ENCODE data around the gene SNX21.
"Not testable (repeated sequence)": the region's sequence is repeated elsewhere in the genome, so short reads cannot be mapped to it uniquely, and the experiment has no call there.

Gene SNX21

DNA sequence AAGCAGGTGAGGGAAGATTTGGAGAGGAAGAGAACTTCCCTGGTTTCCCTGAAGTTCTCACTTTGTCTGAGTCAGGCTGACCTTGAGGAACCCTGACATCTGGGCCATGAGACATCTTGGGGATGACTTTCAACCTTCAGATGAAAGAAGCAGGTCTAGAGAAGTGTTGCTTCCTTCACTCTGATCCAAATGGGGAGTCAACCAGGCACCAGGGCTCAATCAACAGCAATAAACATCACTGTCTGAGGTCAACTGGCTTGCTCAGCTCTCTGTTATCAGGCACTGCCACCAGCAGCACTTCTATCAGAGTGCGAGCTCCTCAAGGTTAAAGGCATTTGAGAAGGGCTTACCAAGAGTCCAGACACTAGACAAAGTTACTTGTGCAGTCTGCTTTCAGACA, 17.3 kb downstream of the SNX21 start:
- DNase-seq (ENCODE audit: low read depth): no peak

DNA sequence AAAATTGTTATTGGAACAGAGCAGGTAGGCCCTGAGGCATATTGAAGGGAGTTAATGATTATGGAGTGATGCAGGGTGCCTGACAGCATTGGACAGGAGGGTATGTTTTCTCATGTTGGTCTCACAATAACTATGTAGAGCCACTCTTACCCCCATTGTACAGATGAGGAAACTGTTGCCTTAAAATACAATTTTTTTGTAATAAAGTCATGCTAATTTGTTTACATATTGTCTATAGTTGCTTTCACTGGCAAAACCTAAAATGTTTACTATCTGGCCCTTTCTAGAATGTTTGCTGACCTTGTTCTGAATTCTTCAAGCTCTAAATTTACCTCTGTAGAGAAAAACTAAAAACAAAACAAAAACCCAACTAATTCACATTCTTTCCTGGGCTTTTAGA, 17.9 kb downstream of the SNX21 start:
- no peak for DNase-seq (ENCODE audit: low read depth)

- no peak for DNase-seq (ENCODE audit: low read depth)
Observed at GRCh38 chr20:45852326-45852725, 18.7 kb downstream of the SNX21 start.

- DNase-seq (ENCODE audit: low read depth): no peak
Observed at GRCh38 chr20:45853484-45853883, 19.9 kb downstream of the SNX21 start.

- peak; percentile 100 for DNase-seq (ENCODE audit: low read depth)
Observed at GRCh38 chr20:45857114-45857881, 23.7 kb downstream of the SNX21 start, which contains the start of the genes ACOT8 and ZSWIM3. TSS of gene ACOT8 (minus strand) at chr20:45857392. CDS start at chr20:45857315, 77 bp downstream. TSS of gene ZSWIM3 (plus strand) at chr20:45857614. CDS start at chr20:45857826, 212 bp downstream.

GRCh38 chr20:45857882-45858216, 24.2 kb downstream of the SNX21 start:
- DNase-seq (ENCODE audit: low read depth): no peak

DNA sequence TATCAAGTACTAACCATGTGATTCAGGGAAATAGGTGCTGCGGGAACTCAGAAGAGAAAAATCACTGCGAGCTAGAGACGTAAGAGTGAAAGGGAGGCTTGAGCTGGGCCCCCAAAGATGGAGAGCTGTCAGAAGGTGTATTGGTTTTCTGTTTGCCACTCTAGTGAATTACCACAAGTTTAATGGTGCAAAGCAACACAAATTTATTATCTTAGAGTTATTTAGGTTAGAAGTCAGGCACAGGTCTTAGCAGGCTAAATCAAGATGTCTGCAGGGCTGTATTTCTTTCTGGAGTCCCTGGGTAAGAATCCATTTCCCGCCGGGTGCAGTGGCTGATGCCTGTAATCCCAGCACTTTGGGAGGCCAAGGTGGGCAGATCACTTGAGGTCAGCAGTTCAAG, 26.3 kb downstream of the SNX21 start:
- DNase-seq (ENCODE audit: low read depth): no peak

GRCh38 chr20:45860560-45861220, 27.1 kb downstream of the SNX21 start:
- DNase-seq (ENCODE audit: low read depth): no peak

DNA sequence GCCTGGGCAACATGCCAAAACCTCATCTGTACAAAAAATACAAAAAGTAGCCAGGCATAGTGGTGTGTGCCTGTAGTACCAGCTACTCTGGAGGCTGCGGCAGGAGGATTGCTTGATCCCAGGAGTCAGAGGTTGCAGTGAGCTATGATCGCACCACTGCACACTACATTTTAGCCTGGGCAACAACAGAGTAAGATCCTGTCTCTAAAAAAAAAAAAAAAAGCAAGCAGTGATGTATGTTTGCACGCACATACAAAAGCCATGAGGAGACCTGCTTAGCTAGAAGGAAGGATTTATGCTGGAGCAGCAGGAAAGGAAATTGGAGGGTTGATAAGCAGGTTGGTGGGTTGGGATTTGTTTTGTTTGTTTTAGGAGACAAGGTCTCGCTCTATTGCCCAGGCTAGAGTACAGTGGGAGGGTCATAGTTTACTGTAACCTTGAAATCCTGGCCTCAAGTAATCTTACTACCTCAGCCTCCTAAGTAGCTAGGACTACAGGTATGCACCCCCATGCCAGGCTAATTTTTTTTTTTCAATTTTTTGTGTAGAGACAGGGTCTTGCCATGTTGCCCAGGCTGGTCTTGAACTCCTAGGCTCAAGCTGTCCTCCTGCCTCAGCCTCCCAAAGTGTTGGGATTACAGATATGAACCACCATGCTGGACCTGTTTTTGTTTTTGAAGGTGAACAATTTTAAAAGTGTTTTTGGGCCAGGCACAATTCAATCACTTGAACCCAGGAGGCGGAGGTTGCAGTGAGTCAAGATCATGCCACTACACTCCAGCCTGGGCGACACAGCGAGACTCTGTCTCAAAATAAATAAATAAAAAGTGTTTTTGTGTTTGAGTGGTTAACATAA, 27.8 kb downstream of the SNX21 start:
- DNase-seq (ENCODE audit: low read depth): no peak

DNA sequence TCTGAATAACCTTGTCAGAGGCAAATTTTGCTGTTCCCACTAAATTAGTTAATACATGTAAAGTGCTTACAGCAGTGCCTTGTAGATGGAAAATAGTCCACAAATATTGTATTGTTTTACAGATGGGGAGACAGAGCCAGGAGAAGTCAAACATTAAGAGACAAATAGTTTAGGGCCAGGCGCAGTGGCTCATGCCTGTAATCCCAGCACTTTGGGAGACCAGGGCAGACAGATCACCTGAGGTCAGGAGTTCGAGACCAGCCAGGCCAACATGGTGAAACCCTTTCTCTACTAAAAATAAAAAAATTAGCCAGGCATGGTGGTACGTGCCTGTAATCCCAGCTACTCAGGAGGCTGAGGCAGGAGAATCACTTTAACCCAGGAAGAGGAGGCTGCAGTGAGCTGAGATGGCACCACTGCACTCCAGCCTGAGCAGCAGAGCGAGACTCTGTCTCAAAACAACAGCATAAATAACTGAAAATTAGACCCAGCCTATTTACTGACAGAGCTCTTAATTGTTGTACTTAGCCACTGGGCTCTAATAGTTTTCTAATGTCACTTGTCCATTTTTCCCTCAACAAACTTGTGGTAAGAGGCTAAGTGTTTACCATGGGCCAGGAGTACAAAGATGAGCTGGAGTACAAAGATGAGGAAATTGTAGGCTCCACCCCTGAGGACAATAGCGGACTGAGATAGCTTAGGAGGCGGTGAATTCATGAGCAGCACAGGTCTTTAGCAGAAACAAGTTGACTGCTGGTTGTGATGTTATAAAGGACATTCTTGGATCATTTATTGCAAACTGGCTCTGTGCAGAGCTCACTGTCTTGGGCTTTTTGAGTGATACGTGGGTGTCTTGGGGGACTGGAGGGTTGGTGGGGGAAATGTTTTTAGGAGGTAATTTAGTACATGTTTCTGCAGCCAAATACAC, 30.2 kb downstream of the SNX21 start:
- DNase-seq (ENCODE audit: low read depth): no peak

GRCh38 chr20:45866454-45866853, 32.9 kb downstream of the SNX21 start:
- no peak for DNase-seq (ENCODE audit: low read depth)

GRCh38 chr20:45867136-45867818, 33.7 kb downstream of the SNX21 start:
- no peak for DNase-seq (ENCODE audit: low read depth)

GRCh38 chr20:45867819-45868176, 34.2 kb downstream of the SNX21 start:
- DNase-seq (ENCODE audit: low read depth): peak; percentile 24

DNA sequence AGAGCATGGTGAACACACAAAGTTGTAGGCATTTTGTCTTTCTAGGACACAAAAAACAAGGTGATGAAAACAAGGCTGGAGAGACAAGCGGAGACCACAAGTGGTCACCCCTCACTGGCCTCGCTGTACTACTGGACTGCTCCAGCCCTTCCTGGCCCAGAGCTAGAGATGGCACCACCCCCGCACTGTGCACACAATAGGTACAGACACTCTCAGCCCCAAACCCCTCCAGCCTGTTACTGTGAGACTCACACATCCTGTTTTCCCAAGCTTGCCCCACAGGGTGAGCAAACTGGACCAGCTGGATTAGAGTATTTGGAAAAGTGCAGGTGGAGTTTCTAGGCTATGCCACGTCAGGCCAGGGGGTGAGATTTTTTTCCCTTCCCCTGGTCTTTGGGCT, 39.0 kb downstream of the SNX21 start:
- DNase-seq (ENCODE audit: low read depth): no peak

DNA sequence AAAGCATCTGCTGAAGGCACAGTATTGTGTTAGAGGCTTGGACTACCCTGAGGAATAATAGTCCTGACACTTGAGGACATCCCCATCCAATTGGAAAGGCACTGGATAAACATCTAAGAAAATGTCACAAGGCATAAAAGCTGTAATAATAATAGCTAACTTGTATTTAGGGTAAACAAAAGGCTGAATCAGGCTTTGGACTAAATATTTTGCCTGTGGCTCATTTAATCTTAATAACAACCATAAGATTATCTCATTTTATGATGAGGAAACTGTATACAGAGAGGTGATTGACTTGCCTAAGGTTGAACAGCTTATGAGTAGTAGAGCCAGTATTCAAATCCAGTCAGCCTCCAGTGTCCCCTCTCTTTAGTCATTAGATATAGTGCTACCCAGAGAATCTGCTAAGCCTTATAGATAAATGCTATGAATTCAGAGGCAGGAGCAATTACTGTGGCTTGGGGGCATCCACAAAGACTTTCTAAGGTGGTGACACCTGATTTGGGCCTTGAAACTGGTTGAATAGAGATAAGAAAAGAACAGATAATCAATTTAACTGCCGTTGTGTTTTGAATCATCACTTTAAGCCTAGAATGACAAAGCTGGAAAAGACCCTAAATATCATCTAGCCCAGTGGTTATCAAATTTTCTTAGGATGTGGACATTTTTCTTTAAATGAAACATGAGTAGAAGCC, 40.0 kb downstream of the SNX21 start:
- no peak for DNase-seq (ENCODE audit: low read depth)

DNA sequence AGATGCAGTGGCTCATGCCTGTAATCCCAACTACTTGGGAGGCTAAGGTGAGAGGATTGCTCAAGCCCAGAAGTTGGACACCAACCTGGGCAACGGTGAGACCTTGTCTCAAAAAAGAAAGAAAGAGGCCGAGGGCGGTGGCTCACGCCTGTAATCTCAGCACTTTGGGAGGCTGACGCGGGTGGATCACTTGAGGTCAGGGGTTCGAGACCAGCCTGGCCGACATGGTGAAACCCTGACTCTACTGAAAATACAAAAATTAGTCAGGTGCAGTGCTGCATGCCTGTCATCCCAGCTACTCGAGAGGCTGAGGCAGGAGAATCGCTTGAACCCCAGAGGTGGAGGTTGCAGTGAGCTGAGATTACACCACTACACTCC, 40.5 kb downstream of the SNX21 start:
- not testable (repeated sequence) for DNase-seq (ENCODE audit: low read depth)

- DNase-seq (ENCODE audit: low read depth): no peak
Observed at GRCh38 chr20:45874576-45874975, 41.0 kb downstream of the SNX21 start.

DNA sequence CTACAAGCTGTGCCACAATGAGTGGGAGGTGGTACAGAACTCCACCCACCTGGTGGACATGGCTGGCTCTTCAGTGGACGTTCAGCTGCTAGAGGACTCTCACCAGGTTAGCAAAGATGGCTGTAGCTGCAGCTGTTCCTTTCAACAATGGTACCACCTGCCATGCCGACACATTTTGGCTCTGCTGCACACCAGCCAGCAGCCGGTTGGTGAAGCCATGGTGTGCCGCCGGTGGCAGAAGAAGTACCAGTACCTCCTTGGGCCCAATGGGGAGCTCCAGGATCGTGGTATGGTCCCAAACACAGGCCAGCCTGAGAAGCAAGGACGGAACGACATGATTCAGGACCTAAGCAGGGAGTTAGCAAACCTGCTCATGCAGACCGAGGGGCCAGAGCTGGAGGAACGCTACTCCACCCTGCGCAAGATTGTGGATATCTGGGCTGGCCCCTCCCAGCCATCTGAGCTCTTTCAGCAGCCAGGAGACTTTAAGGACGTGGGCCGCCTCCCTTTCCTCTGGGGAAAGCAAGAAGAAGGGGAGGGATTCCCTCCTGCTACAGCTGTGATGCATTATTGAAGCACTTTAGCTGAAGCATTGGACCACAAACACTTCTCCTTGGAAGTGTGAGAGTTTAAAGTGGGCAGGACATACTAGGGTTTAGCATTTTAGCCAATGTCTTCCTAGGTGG, 44.6 kb downstream of the SNX21 start:
- no peak for DNase-seq (ENCODE audit: low read depth)

GRCh38 chr20:45880988-45881788, 47.6 kb downstream of the SNX21 start, which contains the start of gene ZSWIM1:
TSS of gene ZSWIM1 (plus strand) at chr20:45881227. CDS start at chr20:45882593, 1,366 bp downstream.
- DNase-seq (ENCODE audit: low read depth): peak; percentile 98
